C4-2B (cell line): ENCODE data around the gene SDR39U1.

ENCODE experiments used
- ZFX ChIP-seq: fragments of 450-650 bp; IDR thresholded peaks from 2 replicates; pipeline ENCODE4 v1.6.1; 2017
- TF ChIP-seq, protein P1 (sequence below): fragments of 450-650 bp; conservative IDR thresholded peaks from 2 replicates; pipeline ENCODE4 v1.5.1; 2017; ENCODE audit warnings: mild to moderate bottlenecking

DNA sequence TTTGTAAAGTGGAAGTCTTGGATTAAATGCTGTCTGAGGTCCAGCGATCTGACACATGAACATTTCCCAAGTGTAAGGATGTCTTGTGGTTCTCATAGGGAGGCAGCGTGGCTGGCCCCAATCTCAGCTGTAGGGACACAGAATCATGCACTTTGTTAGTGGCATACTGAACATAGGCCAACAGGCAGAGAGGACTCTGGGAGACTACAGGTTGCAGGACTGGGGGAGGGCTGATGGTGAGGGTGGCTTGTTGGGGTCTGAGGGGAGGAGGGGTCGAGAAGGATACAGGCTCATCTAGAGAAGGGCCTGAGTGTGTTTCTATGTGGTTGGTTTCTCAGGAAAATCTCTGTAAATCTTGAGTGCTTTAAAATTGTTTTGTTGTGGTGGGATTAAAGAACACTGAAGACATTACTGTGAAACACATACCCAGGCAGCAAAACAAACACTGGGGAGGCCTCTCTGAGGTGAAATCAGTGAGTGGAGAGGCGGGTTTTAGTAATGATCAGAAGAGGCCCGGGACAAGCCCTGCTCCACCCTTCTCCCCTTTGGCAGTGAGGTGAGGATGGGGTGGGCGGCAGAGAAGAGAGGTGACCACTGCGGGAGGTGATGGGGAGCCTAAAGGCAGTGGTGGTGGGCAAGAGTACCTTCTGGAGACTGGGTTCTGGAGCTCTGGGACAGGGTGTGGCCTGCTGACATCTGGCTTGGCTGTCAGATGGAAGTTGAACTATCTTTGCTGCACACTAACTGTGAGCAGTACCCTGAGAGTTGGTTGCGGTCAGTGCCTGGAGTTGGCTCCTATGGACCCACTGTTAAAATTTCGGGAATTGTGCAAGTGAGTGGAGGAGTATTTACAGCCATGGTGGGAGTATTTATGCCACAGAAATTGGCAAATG lies 40.5 kb downstream of the SDR39U1 start:
- TF ChIP-seq, protein P1, sequence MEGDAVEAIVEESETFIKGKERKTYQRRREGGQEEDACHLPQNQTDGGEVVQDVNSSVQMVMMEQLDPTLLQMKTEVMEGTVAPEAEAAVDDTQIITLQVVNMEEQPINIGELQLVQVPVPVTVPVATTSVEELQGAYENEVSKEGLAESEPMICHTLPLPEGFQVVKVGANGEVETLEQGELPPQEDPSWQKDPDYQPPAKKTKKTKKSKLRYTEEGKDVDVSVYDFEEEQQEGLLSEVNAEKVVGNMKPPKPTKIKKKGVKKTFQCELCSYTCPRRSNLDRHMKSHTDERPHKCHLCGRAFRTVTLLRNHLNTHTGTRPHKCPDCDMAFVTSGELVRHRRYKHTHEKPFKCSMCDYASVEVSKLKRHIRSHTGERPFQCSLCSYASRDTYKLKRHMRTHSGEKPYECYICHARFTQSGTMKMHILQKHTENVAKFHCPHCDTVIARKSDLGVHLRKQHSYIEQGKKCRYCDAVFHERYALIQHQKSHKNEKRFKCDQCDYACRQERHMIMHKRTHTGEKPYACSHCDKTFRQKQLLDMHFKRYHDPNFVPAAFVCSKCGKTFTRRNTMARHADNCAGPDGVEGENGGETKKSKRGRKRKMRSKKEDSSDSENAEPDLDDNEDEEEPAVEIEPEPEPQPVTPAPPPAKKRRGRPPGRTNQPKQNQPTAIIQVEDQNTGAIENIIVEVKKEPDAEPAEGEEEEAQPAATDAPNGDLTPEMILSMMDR: no peak
- no peak for TF ChIP-seq ZFX
